Measurements from ENCODE around the gene ZFP36L2. TPM values are rescaled to one million over a fixed set of nuclear protein-coding genes. Genes with fewer than 3 reads are reported as not detected.
"Not testable (repeated sequence)": the region's sequence is repeated elsewhere in the genome, so short reads cannot be mapped to it uniquely, and the experiment has no call there.

Gene ZFP36L2
- total RNA-seq, 4 donors from 2014 or later, result 93.9 to 141 (median 95.4) TPM

GRCh38 chr2:43190311-43191052, 35.9 kb downstream of the ZFP36L2 start:
- no peak for TF ChIP-seq CTCF (IDR thresholded peaks at IDR 0.05)
- DNase-seq (ENCODE audit: low spot score), result no peak
- no peak for ATAC-seq (ENCODE audit: low FRiP score)

GRCh38 chr2:43189861-43190260, 36.5 kb downstream of the ZFP36L2 start:
- DNase-seq (ENCODE audit: low spot score); ATAC-seq (ENCODE audit: low FRiP score): not testable (repeated sequence)

GRCh38 chr2:43188561-43189386, 37.6 kb downstream of the ZFP36L2 start:
- TF ChIP-seq CTCF (IDR thresholded peaks at IDR 0.05), result no peak
- DNase-seq (ENCODE audit: low spot score) (no peak), ATAC-seq (ENCODE audit: low FRiP score) (no peak)

- ATAC-seq (ENCODE audit: low FRiP score), result no peak
- no peak for TF ChIP-seq CTCF (IDR thresholded peaks at IDR 0.05)
- DNase-seq (ENCODE audit: low spot score), result no peak
Observed at GRCh38 chr2:43186679-43187374, 39.6 kb downstream of the ZFP36L2 start.

GRCh38 chr2:43186321-43186678, 40.1 kb downstream of the ZFP36L2 start:
- no peak for ATAC-seq (ENCODE audit: low FRiP score)
- no peak for TF ChIP-seq CTCF (IDR thresholded peaks at IDR 0.05)
- no peak for DNase-seq (ENCODE audit: low spot score)

GRCh38 chr2:43185146-43185545, 41.3 kb downstream of the ZFP36L2 start:
- no peak for TF ChIP-seq CTCF (IDR thresholded peaks at IDR 0.05)
- no peak for ATAC-seq (ENCODE audit: low FRiP score)
- DNase-seq (ENCODE audit: low spot score), result no peak

GRCh38 chr2:43184339-43184895, 42.0 kb downstream of the ZFP36L2 start:
- ATAC-seq (ENCODE audit: low FRiP score), result no peak
- no peak for TF ChIP-seq CTCF (IDR thresholded peaks at IDR 0.05)
- no peak for DNase-seq (ENCODE audit: low spot score)

Measured in omental fat pad (tissue), 4 donors.